OCI-LY1 (cell line): ENCODE results near the gene RND2.

Experiments
- EZH2 ChIP-seq: fragments of 200-600 bp; sonication (generic), shearing (Covaris generic); IDR thresholded peaks from 2 replicates; pipeline ENCODE4 v1.8.0; 2017; ENCODE audit warnings: borderline replicate concordance, mixed run types, mild to moderate bottlenecking, antibody characterized with exemption, low read length, moderate library complexity, mixed read lengths
- TF ChIP-seq, protein P1 (sequence below): fragments of 200-600 bp; sonication (generic), shearing (Covaris generic); IDR thresholded peaks from 2 replicates; pipeline ENCODE4 v1.5.1; 2017; ENCODE audit warnings: mild to moderate bottlenecking, antibody characterized with exemption, low read length, moderate library complexity, mixed read lengths

DNA sequence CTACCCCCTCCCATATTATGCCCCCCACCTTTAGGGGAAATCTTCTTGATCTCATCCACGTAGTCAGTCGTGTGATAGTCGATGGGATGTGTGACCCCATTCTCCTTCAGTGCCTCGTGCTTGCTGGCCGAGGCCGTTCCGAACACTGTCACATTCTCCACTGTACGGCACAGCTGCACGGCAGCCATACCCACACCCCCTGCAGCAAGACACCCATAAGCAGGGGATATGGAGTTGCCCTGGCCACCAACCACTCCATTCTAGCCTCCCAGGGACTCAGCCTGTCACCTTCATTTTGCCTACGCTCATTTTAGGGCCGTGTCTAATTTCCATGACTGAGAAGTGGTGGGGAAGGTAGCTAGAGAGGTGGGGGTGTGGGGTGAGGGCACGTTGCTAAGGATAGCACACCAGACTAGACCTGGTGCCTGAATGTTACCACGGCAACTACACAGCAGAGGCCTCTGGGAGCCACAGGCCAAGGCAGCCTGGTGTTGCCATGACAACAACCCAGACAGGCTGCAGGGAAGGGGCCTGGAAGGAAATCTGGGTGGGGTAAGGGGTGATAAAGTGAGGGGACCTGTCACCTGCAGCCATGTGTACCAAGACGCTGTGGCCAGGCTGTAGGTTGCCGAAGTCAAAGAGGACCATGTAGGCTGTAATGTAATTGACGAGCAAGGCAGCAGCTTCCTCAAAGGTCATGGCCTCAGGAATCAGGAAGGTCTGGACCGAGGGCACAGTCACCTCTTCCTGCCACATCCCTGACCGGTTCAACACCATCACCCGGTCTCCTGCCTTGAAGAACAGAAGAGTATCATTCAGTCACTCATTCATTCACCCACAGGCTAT is 6.8 kb upstream of the RND2 start:
- TF ChIP-seq, protein P1, sequence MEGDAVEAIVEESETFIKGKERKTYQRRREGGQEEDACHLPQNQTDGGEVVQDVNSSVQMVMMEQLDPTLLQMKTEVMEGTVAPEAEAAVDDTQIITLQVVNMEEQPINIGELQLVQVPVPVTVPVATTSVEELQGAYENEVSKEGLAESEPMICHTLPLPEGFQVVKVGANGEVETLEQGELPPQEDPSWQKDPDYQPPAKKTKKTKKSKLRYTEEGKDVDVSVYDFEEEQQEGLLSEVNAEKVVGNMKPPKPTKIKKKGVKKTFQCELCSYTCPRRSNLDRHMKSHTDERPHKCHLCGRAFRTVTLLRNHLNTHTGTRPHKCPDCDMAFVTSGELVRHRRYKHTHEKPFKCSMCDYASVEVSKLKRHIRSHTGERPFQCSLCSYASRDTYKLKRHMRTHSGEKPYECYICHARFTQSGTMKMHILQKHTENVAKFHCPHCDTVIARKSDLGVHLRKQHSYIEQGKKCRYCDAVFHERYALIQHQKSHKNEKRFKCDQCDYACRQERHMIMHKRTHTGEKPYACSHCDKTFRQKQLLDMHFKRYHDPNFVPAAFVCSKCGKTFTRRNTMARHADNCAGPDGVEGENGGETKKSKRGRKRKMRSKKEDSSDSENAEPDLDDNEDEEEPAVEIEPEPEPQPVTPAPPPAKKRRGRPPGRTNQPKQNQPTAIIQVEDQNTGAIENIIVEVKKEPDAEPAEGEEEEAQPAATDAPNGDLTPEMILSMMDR = no peak
- no peak for TF ChIP-seq EZH2
